ENCODE data around the gene ANKRD45. TPM values are rescaled to one million over a fixed set of nuclear protein-coding genes. Genes with fewer than 3 reads are reported as not detected.

The ANKRD45 gene
- total and polyA plus RNA-seq, 2 of the 13 experiments (the other 11 are each of a cell fraction or from before 2014, with no cell fraction given), result not detected

DNA sequence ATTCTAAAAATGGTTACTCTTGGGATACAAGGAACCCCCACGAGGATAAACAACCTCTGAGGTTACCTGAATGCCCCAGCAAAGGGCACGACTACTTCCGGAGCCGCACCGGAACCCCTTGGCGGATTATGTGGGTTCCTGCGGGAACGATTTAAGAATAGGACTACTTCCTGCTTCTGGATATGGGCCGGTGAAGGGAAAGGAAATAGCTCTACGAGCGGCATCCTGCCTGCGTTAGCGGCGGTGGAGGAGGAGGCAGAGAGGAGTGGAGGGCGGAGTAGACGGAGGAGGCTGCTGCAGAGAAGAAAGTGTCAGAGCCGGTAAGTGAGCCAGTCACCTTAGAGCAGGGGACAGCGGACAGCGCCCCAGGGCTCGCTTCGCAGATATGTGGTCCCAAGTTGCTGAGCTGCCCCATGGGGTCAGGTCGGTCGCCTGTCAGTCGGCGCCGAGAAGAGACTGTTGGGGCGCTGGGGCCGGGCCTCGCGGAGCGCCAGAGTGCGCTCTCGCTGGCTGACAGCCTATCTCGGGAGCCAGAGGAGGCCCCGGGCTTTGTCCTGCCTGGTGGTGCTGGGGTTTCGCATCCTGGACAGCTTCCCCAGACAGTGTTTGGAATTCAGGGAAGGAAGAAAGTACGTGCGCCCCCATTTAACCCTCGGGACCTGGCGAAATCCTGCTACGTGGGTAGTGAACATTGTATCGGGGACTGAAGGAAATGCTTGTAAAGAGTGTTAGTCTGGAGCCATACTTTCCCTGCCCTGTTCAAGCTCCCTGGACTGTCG lies 45.3 kb upstream of the ANKRD45 start, which contains the start of gene KLHL20 (continued):
- TF ChIP-seq, protein P1, sequence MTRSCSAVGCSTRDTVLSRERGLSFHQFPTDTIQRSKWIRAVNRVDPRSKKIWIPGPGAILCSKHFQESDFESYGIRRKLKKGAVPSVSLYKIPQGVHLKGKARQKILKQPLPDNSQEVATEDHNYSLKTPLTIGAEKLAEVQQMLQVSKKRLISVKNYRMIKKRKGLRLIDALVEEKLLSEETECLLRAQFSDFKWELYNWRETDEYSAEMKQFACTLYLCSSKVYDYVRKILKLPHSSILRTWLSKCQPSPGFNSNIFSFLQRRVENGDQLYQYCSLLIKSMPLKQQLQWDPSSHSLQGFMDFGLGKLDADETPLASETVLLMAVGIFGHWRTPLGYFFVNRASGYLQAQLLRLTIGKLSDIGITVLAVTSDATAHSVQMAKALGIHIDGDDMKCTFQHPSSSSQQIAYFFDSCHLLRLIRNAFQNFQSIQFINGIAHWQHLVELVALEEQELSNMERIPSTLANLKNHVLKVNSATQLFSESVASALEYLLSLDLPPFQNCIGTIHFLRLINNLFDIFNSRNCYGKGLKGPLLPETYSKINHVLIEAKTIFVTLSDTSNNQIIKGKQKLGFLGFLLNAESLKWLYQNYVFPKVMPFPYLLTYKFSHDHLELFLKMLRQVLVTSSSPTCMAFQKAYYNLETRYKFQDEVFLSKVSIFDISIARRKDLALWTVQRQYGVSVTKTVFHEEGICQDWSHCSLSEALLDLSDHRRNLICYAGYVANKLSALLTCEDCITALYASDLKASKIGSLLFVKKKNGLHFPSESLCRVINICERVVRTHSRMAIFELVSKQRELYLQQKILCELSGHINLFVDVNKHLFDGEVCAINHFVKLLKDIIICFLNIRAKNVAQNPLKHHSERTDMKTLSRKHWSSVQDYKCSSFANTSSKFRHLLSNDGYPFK (CRISPR knock-in tag; IDR thresholded peaks at IDR 0.05; ENCODE audit: borderline replicate concordance), result peak; percentile 84; the same call in 1 of the 2 replicates
- TF ChIP-seq, protein P2, sequence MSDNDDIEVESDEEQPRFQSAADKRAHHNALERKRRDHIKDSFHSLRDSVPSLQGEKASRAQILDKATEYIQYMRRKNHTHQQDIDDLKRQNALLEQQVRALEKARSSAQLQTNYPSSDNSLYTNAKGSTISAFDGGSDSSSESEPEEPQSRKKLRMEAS (IDR thresholded peaks at IDR 0.05), result peak; percentile 85
- no peak for TF ChIP-seq HDAC6 (IDR thresholded peaks at IDR 0.05; ENCODE audit: low read depth, low read length)
- TF ChIP-seq ZNF652 (CRISPR knock-in tag; IDR thresholded peaks at IDR 0.05; ENCODE audit: borderline replicate concordance, low read depth), result no peak
- TF ChIP-seq ZNF724P (CRISPR knock-in tag; IDR thresholded peaks at IDR 0.05; ENCODE audit: borderline replicate concordance), result no peak
- no peak for TF ChIP-seq CEBPB (IDR thresholded peaks at IDR 0.05; ENCODE audit: borderline replicate concordance, low read depth, low read length)
- peak; percentile 94 for TF ChIP-seq IRF2 (CRISPR knock-in tag; IDR thresholded peaks at IDR 0.05)
- TF ChIP-seq, protein P3, sequence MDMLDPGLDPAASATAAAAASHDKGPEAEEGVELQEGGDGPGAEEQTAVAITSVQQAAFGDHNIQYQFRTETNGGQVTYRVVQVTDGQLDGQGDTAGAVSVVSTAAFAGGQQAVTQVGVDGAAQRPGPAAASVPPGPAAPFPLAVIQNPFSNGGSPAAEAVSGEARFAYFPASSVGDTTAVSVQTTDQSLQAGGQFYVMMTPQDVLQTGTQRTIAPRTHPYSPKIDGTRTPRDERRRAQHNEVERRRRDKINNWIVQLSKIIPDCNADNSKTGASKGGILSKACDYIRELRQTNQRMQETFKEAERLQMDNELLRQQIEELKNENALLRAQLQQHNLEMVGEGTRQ (IDR thresholded peaks at IDR 0.05; ENCODE audit: low read depth, low read length), result no peak
- TF ChIP-seq, protein P3 (CRISPR knock-in tag; IDR thresholded peaks at IDR 0.05; ENCODE audit: borderline replicate concordance), result no peak
- peak; percentile 81 for TF ChIP-seq ZNF501 (CRISPR knock-in tag; IDR thresholded peaks at IDR 0.05)
- TF ChIP-seq ZSCAN25 (CRISPR knock-in tag; IDR thresholded peaks at IDR 0.05), result no peak
- no peak for TF ChIP-seq ZNF446 (CRISPR knock-in tag; IDR thresholded peaks at IDR 0.05)
- peak; percentile 81 for TF ChIP-seq ARNT2 (CRISPR knock-in tag; IDR thresholded peaks at IDR 0.05; ENCODE audit: low read depth)
- no peak for TF ChIP-seq ATRX (CRISPR knock-in tag; IDR thresholded peaks at IDR 0.05; ENCODE audit: borderline replicate concordance)
- TF ChIP-seq, protein P4, sequence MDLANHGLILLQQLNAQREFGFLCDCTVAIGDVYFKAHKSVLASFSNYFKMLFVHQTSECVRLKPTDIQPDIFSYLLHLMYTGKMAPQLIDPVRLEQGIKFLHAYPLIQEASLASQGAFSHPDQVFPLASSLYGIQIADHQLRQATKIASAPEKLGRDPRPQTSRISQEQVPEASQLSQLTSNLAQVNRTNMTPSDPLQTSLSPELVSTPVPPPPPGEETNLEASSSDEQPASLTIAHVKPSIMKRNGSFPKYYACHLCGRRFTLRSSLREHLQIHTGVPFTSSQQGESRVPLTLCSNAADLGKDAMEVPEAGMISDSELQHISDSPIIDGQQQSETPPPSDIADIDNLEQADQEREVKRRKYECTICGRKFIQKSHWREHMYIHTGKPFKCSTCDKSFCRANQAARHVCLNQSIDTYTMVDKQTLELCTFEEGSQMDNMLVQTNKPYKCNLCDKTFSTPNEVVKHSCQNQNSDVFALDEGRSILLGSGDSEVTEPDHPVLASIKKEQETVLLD (CRISPR knock-in tag; IDR thresholded peaks at IDR 0.05; ENCODE audit: low read depth), result peak; percentile 50; the same call in 1 of the 2 replicates
- TF ChIP-seq ZNF225 (CRISPR knock-in tag; IDR thresholded peaks at IDR 0.05), result no peak
- TF ChIP-seq PLRG1 (conservative IDR thresholded peaks at IDR 0.05), result no peak
- TF ChIP-seq ZNF326 (CRISPR knock-in tag; IDR thresholded peaks at IDR 0.05; ENCODE audit: borderline replicate concordance), result no peak
- TF ChIP-seq, protein P5, sequence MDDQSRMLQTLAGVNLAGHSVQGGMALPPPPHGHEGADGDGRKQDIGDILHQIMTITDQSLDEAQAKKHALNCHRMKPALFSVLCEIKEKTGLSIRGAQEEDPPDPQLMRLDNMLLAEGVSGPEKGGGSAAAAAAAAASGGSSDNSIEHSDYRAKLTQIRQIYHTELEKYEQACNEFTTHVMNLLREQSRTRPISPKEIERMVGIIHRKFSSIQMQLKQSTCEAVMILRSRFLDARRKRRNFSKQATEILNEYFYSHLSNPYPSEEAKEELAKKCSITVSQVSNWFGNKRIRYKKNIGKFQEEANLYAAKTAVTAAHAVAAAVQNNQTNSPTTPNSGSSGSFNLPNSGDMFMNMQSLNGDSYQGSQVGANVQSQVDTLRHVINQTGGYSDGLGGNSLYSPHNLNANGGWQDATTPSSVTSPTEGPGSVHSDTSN (CRISPR knock-in tag; IDR thresholded peaks at IDR 0.05; ENCODE audit: borderline replicate concordance), result no peak
- peak; percentile 90; the same call in 1 of the 2 replicates for TF ChIP-seq KDM5B (CRISPR knock-in tag; IDR thresholded peaks at IDR 0.05; ENCODE audit: borderline replicate concordance)
- TF ChIP-seq KDM4B (CRISPR knock-in tag; IDR thresholded peaks at IDR 0.05), result 0 out of 2 replicates have a peak, but pooled peaks have one; percentile 32
- TF ChIP-seq ZKSCAN5 (CRISPR knock-in tag; IDR thresholded peaks at IDR 0.05), result peak; percentile 91
